ENCODE measurements around the gene RAD51AP2.
"Not testable (repeated sequence)": the region's sequence is repeated elsewhere in the genome, so short reads cannot be mapped to it uniquely, and the experiment has no call there.

RAD51AP2 gene

GRCh38 chr2:17538022-17538843 lies 20.0 kb upstream of the RAD51AP2 start:
- DNase-seq (ENCODE audit: low read depth): no peak

GRCh38 chr2:17536416-17536815 lies 18.2 kb upstream of the RAD51AP2 start:
- no peak for DNase-seq (ENCODE audit: low read depth)

DNA sequence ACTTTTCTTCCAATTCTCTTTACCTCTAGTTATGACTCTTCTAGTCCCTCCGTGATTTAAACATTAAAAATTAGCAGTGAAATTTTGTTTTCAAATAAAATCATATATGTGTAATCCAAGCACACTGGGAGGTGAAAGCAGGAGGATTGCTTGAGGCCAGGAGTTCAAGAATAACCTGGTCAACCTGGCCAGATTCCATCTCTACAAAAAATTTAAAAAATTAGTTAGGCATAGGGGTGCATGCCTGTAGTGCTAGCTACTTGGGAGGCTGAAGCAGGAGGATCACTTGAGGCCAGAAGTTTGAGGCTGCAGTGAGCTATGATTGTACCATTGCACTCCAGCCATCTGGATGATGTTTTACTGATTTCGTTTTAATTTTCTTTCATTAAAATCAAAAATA lies 15.3 kb upstream of the RAD51AP2 start:
- DNase-seq (ENCODE audit: low read depth): no peak

DNA sequence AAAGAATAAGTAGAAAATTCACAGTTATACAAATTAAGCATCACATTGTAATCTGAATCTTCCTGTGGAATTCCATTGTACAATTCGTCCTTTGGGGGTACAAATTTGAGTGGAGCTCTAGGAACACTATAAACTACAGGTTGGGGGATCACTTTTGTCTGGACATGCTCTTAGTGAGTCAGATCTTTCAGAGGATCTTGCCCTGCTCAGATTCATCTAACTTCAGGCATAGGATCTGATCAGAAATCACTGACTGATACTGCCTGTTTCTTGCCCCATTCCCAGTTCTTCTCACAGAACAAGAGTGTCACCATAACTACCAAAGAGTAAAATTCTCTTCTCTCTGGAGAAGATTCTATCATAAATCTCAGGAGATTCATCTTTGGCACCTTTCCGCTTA lies 11.5 kb upstream of the RAD51AP2 start:
- no peak for DNase-seq (ENCODE audit: low read depth)

GRCh38 chr2:17522303-17522702 lies 4.1 kb upstream of the RAD51AP2 start:
- DNase-seq (ENCODE audit: low read depth): no peak

- DNase-seq (ENCODE audit: low read depth): no peak
Measured at GRCh38 chr2:17521621-17522020, 3.4 kb upstream of the RAD51AP2 start.

DNA sequence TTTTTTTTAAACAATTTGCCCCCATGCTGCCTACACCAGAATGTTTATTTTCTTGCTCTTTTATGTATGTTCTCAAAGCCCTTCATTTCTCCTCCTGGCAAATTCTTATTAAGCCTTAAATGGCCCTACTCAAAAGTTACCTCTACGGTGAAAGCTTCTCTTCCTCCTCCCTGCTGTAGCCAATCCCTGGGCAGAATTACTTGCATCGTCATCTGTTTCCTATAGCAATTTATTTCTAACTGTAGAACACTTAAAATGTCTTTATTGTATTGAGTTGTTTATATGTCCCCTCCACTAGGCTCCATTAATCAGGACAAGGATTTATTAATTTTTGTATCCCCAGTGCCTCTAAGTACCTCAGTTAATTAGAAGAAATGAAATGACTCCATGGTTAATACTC lies 2.5 kb upstream of the RAD51AP2 start:
- DNase-seq (ENCODE audit: low read depth): no peak

DNA sequence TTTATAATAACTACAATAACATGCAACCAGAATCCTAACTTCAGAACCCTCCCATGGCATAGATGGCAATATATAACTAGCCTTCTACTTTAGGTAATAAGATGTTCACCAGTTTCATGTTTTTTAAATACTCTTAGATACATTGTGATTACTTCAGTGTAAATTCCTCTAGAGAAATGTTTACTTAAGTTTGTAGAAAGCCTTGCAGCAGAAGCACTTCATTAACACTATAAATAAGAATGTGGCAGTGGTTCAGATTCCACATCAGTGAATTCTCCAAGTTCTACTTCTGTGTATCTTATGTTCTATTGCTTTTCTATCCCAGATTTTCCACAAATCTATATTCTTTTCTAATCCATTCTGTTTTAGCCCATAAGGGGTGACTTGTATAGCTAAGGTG lies 1.2 kb upstream of the RAD51AP2 start:
- no peak for DNase-seq (ENCODE audit: low read depth)

- DNase-seq (ENCODE audit: low read depth): no peak
Measured at GRCh38 chr2:17517481-17518211, 594 bp downstream of the RAD51AP2 start.

DNA sequence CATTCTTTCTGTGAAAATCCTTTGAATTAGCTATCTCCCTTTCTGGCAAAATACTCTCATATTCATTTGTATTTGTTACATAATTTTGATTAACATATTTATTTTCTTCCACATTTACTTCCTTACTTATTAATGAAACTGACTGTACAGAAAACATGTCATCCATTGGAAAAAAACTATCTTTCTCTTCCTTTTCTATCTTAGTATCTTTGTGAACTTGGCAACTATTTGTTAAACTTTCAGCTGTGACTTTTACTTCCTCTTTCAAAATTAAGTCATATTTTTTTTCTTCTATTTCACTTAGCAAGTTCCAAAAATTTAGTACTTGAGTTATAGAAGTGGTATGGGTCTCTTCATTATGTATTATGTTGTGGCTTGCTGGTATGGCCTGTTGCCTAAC lies 2.6 kb downstream of the RAD51AP2 start:
- DNase-seq (ENCODE audit: low read depth): no peak

DNA sequence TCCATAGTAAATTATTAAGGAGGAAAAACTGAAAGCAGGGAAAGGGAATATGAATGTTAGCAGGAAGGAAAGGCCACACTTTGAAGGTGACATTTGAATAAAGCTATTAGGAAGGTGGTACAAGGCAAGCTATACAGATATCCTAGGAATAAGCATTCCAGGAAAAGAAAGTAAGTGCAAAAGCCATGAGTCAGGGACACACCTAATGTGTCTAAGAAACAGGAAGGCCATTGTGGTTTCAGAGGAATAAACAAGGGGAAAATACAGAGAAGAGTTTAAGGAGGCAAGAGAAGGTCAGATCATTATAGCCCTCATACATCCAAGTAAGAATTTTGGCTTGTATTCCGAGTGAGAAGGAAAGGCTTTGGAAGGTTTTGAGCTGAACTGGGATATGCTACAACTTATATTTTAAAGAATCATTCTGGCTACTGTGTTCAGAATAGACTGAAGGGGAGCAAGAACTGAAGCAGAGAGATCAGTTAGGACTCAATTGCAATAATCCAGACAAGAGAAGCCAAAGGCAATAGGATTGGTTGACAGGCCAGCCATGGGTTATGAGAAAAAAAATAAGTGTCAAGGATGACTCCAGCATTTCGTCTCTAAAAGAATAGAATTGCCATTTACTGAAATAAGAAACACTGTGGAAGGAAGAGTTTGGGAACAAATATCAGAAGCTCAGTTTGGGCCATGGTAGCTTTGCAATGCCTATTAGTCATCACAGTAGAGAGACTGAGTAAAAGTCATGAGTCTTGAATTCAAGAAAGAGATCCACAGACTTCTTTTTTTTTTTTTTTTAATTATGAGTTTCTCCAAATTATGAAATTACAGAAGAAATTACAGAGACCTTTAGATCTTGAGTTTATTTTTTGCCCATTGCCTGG lies 11.3 kb downstream of the RAD51AP2 start:
- DNase-seq (ENCODE audit: low read depth): no peak

DNA sequence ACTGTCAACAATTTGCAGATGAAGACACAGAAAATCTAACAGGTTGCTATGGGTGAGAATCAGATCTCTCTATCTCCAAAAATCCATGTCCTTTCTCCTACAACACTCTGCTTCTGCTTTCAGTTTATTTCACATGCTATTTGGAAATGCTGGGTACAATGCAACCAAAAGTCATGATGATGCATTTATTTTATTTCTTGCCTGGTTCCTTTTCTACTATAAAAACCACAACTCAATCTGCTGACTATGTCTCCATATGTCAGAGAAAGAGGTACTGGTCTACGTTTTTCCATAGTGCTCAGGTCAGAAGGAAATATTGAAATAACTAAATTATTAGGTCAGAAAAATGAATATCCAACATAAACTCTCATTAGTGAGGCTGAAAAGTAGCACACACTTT lies 20.5 kb downstream of the RAD51AP2 start:
- DNase-seq (ENCODE audit: low read depth): no peak

DNA sequence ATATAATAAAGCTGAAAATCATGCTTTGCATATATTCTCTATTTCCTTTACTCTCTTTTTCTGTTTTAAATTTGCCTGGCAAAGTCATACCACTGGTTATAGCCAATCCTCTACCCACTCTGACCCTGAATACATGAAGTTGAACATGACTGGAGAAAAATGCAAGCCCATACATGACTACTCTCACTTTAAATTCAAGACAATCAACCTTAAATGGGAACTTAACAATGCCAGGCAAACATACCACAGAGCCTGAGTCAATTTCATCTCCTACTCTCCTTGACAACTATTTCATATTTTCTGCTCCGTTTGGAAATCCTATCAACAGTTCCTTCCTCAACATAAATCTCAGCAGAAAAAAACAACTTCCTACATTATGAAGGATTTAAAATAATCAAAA lies 22.6 kb downstream of the RAD51AP2 start:
- DNase-seq (ENCODE audit: low read depth): no peak

DNA sequence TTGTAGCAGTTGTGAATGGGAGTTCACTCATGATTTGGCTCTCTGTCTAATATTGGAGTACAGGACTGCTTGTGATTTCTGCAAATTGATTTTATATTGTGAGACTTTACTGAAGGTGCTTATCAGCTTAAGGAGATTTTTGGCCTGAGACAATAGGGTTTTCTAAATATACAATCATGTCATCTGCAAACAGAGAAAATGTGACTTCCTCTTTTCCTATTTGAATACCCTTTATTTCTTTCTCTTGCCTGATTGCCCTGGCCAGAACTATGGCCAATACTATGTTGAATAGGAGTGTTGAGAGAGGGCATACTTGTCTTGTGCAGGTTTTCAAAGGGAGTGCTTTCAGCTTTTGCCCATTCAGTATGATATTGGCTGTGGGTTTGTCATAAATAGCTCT lies 28.1 kb downstream of the RAD51AP2 start:
- not testable (repeated sequence) for DNase-seq (ENCODE audit: low read depth)

DNA sequence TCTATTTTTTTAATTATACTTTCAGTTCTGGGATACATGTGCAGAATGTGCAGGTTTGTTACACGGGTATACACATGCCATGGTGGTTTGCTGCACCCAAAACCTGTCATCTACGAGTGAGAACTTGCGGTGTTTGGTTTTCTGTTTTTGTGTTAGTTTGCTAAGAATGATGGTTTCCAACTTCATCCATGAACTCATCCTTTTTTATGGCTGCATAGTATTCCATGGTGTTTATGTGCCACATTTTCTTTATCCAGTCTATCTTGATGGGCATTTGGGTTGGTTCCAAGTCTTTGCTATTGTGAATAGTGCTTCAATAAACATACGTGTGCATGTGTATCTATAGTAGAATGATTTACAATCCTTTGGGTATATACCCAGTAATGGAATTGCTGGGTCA lies 29.6 kb downstream of the RAD51AP2 start:
- not testable (repeated sequence) for DNase-seq (ENCODE audit: low read depth)

GRCh38 chr2:17483496-17483895 lies 34.7 kb downstream of the RAD51AP2 start:
- no peak for DNase-seq (ENCODE audit: low read depth)

DNA sequence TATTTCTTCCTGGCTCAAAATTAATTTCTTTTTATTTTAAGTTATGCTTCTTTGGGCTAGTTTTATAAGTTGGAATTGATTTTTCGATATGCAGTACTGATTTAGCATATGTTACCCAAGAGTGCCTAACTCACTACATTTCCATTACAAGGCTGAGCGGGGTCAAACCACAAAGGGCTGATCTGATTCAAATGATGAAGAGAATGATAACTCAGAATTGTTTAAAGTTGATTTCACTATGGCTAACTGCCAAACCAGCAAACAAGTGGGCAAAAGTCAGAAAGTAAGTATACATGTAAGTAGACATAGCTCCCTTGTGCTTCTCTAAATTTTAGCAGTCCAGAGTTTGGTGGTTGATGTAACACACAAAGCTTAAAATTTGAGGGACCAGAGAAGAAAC lies 35.6 kb downstream of the RAD51AP2 start:
- no peak for DNase-seq (ENCODE audit: low read depth)

DNA sequence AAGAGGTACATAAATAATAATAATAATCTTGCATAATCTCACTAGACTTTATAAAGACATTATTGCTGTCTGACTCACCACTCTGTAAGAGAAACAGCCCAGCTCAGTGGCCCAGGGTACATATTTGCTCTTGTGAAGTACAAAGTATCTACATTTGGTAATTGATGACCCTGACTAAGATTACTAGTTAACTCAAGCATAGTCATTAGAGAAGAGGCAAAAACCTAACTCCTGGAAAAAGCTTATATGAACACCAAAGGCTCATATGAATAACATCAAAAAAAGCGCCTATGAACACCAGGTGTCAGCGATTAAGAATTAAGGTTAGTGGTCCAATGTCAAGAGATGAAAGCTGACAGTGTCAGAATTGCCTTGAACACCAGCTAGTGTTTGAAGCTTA lies 38.4 kb downstream of the RAD51AP2 start:
- DNase-seq (ENCODE audit: low read depth): peak; percentile 10

DNA sequence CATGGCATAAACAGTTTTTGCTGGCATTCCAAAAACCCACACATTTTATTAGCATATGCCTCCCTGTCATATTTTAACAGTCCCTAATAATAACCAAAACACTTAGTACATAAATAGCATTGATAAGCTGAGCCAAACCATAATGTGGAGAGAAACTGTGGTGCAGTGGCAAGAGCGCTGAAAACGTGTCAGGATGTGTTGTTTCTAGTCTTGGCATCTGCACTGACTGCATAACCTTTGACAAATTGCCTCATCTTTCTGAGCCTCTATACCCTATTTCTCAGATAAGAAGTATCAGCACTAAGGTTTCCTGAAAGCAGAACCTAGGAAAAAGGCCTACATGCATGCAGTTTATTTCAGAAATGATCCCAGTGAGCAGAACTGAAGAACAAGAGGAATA lies 41.4 kb downstream of the RAD51AP2 start:
- DNase-seq (ENCODE audit: low read depth): no peak

GRCh38 chr2:17476064-17476463 lies 42.2 kb downstream of the RAD51AP2 start:
- DNase-seq (ENCODE audit: low read depth): no peak

DNA sequence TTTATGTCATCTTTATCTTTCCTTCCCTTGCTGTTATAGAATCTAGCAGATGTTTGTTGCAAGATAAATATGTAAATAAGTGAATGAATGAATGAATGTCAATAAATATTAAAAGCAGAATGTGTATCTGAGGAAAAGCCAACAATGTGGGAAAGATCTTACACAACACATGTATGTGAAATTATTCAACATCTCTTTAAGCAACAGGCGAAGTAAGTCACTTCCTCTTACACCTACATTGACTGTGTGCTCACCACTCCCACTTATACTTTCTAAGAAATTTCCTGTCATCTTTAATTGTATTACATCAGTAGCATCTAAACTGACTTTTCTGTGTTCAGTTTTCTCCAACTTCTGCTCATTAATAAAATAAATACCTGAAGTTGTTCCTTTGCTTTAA lies 43.0 kb downstream of the RAD51AP2 start:
- DNase-seq (ENCODE audit: low read depth): no peak

DNA sequence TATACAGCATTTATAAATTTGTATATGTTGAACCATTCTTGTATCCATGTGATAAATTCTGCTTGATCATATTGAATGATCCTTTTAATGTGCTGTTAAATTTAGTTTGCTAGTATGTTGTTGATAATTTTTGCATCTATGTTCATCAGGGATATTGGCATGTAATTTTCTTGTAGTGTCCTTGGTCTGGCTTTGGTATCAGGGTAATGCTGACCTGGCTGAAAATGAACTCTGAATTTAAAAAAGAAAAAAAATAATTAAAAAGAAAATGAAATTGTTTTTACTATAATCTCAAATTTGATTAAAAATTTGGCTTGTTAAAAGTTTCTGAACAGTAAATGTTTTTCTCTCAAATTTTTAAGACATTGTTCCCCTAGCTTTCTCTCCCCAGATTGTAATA lies 46.3 kb downstream of the RAD51AP2 start:
- DNase-seq (ENCODE audit: low read depth): no peak
